Thyroid gland (tissue), 4 donors: ENCODE measurements around the gene EFCAB6. TPM values are rescaled to one million over a fixed set of nuclear protein-coding genes. Genes with fewer than 3 reads are reported as not detected.

Experiments used
- DNase-seq, 2 donors: peaks; one replicate each; pipeline ENCODE4 v3.0.0-alpha.2; 2019
- H3K27ac ChIP-seq, 3 donors: fragments of 200-600 bp; sonication (generic); 1 replicate in 2 of 3; 2 replicates in 1 of 3; pipeline ENCODE4 v1.5.1; 2016 to 2019; ENCODE audit warnings: mild to moderate bottlenecking in 1 of 3, moderate library complexity in 1 of 3
- H3K27me3 ChIP-seq: fragments of 200-600 bp; sonication (generic); one replicate; pipeline ENCODE4 v1.5.1; 2019
- H3K36me3 ChIP-seq, 2 donors: fragments of 200-600 bp; sonication (generic); one replicate each; pipeline ENCODE4 v1.5.1; 2016 to 2019
- H3K4me1 ChIP-seq, 2 donors: fragments of 200-600 bp; sonication (generic); one replicate each; pipeline ENCODE4 v1.5.1; 2017 to 2019
- H3K4me3 ChIP-seq, 3 donors: fragments of 200-600 bp; sonication (generic); replicated peaks in 1 of 3; 1 replicate in 2 of 3; 2 replicates in 1 of 3; pipeline ENCODE4 v1.5.1; 2016; ENCODE audit warnings: mild to moderate bottlenecking in 1 of 3
- H3K9me3 ChIP-seq: fragments of 200-600 bp; sonication (generic); one replicate; pipeline ENCODE4 v1.5.1; 2017
- CTCF ChIP-seq, 6 experiments: fragments of 200-600 bp in 3 of 6; fragments of 450-650 bp in 3 of 6; sonication (generic) in 3 of 6; IDR thresholded peaks; one replicate each; pipeline ENCODE4 v1.5.1; 2016 to 2019; ENCODE audit warnings: antibody characterized with exemption in 6 of 6, mild to moderate bottlenecking in 2 of 6, inconsistent platforms in 1 of 6, moderate library complexity in 1 of 6
- POLR2A ChIP-seq, 2 donors: fragments of 450-650 bp; IDR thresholded peaks; one replicate each; pipeline ENCODE4 v1.6.1; 2017; ENCODE audit warnings: antibody characterized with exemption in 2 of 2, mild to moderate bottlenecking in 2 of 2, moderate library complexity in 1 of 2
- WGBS, 2 donors: methylation state at CpG; one replicate each; pipeline ENCODE4 v1.1.5; 2017; 5-methylcytosine and 5-hydroxymethylcytosine counted together
- intact Hi-C: fragments of 100-400 bp; cut with DNase I; formaldehyde crosslinking; loops from one replicate; pipeline ENCODE4 v1.15.1; 2023
- total RNA-seq, 4 donors: library from RNA; depleted of rRNA; stranded (reverse); fragments of >200 nt; gene quantifications; one replicate each; pipeline ENCODE4 v1.2.3, GENCODE V29; 2016

Gene EFCAB6
- total RNA-seq, 4 donors from 2014 or later, result 10.9 to 26.1 (median 14.1) TPM

DNA sequence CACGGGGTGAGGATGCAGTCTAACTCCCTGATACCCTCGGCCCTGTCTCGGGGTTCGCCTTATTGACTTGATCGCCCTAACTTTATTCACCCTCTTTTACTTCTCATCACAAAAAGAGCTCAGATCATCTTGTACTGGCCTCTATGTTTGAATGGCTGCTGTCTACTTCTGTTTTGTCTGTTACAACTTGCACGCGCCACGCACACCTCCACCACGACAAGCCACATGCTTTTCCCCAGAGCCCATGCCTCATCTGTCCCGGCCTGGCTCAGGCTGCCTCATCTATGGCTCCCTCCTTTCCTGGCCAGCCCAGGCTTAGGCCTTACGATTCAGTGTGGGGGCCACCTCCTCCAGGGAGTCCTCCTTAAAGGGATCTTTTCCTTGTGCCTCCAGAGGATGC lies 180.9 kb downstream of the EFCAB6 start:
- Histone ChIP-seq H3K4me3 (no peak overlapping the region), H3K27ac (no peak overlapping the region), H3K9me3 (no peaks in the 10 kb centered on the region), H3K4me1 (no peaks in the 10 kb centered on the region), H3K27me3 (no peaks in the 10 kb centered on the region), H3K36me3 (no peaks in the 10 kb centered on the region)
- WGBS, 2 donors, result 93 to 97% methylated on average over 11 of the region's 11 CpGs
- TF ChIP-seq CTCF (IDR thresholded peaks at IDR 0.05) (no peak), POLR2A (IDR thresholded peaks at IDR 0.05) (no peak)
- intact Hi-C loops, result no loop called here
- no peak for DNase-seq

- intact Hi-C loops, result no loop called here
- Histone ChIP-seq H3K4me3 (no peak overlapping the region), H3K36me3 (no peaks in the 10 kb centered on the region), H3K27me3 (no peaks in the 10 kb centered on the region), H3K9me3 (no peaks in the 10 kb centered on the region), H3K27ac (no peak overlapping the region), H3K4me1 (no peaks in the 10 kb centered on the region)
- no peak for DNase-seq
- TF ChIP-seq POLR2A (IDR thresholded peaks at IDR 0.05) (no peak), CTCF (IDR thresholded peaks at IDR 0.05) (no peak)
- WGBS, 2 donors, result 77 to 80% methylated on average over 11 to 12 of the region's 12 CpGs
These were observed 181.7 kb downstream of the EFCAB6 start for GRCh38 chr22:43630451-43630850.

DNA sequence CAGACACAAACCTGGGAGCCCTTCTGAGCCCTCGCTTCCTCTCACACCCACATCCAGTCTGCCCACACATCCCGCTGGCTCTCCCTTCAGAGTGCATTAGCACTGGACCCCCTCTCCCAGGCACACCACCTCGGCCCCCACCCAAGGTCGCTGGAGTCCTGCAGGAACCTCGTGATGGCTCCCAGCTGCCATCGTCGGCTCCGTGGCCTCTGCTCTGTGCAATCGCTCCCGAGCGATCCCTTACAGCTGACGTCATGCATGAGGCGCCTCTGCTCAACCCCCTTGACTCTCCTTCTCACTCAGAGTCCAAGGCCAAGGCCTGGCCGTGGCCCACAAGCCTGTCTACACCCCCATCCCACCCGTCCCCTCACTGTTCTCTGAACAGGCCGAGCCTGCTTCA lies 183.9 kb downstream of the EFCAB6 start:
- intact Hi-C loops, result no loop called here
- TF ChIP-seq POLR2A (IDR thresholded peaks at IDR 0.05) (no peak), CTCF (IDR thresholded peaks at IDR 0.05) (no peak)
- Histone ChIP-seq H3K27ac (no peak overlapping the region), H3K9me3 (no peaks in the 10 kb centered on the region), H3K36me3 (no peaks in the 10 kb centered on the region), H3K4me3 (no peak overlapping the region), H3K27me3 (no peaks in the 10 kb centered on the region), H3K4me1 (no peaks in the 10 kb centered on the region)
- 73 to 84% methylated on average over 16 of the region's 16 CpGs for WGBS, 2 donors
- no peak for DNase-seq

DNA sequence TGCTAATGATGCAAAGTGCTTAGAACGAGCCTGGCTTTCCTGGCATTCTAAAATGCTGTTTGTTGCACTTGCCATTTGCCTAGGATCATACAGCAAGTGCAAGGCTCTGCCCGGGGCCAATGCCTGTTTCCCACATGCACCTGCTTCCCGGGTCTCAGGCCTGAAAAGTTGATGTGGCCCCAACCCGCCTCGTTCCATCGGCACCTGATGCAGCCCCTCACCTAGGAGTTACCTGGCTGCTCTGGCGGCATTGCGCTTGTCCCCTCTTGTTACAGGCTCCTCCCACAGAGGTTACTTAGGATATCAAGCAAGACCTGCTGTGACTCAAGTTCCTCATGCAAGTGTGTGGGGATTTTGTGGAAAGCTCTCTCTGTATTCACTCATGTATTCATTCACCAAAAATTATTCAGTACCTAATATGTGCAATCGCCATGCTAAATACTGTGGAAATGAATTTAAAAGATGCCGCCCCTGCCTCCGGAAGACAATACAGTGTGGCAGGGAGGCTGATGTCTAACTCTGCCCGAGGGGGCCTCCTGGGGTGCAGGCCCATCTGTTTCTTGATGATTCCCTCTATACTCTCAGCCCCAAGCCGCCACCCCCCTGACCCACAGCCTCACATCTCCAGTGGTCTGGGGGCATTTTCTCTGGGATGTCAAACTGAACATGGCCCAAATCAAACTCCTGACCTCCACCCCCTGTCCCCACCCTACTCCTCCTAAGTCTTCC lies 184.5 kb downstream of the EFCAB6 start:
- H3K36me3 ChIP-seq, result no peaks in the 10 kb centered on the region
- no peaks in the 10 kb centered on the region for H3K9me3 ChIP-seq
- no peaks in the 10 kb centered on the region for H3K27me3 ChIP-seq
- no peak for DNase-seq
- H3K27ac ChIP-seq, result no peak overlapping the region
- TF ChIP-seq POLR2A (IDR thresholded peaks at IDR 0.05) (no peak), CTCF (IDR thresholded peaks at IDR 0.05) (no peak)
- intact Hi-C loops, result no loop called here
- no peaks in the 10 kb centered on the region for H3K4me1 ChIP-seq
- 80 to 87% methylated on average over 12 to 13 of the region's 13 CpGs for WGBS, 2 donors
- H3K4me3 ChIP-seq, result no peak overlapping the region

- intact Hi-C loops, result no loop called here
- Histone ChIP-seq H3K9me3 (no peaks in the 10 kb centered on the region), H3K4me3 (no peak overlapping the region), H3K27me3 (no peaks in the 10 kb centered on the region), H3K27ac (no peak overlapping the region), H3K36me3 (no peaks in the 10 kb centered on the region), H3K4me1 (no peaks in the 10 kb centered on the region)
- TF ChIP-seq CTCF (IDR thresholded peaks at IDR 0.05), result no peak
- no peak for TF ChIP-seq POLR2A (IDR thresholded peaks at IDR 0.05)
- DNase-seq, result no peak
- WGBS, 2 donors, result 91 to 94% methylated on average over 10 of the region's 10 CpGs
These were observed 186.9 kb downstream of the EFCAB6 start for GRCh38 chr22:43625242-43625641.
